GM19351 (cell line): ENCODE measurements around the gene CD4.

Experiments used
- ATAC-seq: cut with Tn5 transposase; IDR thresholded peaks from one replicate; pipeline ENCODE4 v1.9.1; 2021; ENCODE audit warnings: mild to moderate bottlenecking, moderate library complexity; ENCODE audit not compliant: unreplicated experiment

The CD4 gene

GRCh38 chr12:6777386-6777785 lies 11.9 kb upstream of the CD4 start:
- no peak for ATAC-seq

DNA sequence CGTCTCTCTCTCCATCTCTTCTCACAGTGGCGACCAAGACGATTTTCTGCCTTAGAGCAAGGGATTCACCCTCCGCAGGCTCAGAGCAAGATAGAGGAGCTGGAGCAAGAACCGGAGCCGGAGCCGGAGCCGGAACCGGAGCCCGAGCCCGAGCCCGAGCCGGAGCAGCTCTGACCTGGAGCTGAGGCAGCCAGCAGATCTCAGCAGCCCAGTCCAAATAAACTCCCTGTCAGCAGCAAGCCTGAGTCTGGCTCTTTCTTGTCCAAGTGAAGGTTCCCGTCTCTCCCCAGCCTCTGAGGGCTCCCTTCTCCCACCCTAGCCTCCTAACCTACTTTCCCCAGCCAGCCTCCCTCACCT lies 11.1 kb upstream of the CD4 start:
- no peak for ATAC-seq

GRCh38 chr12:6778574-6779550 lies 10.5 kb upstream of the CD4 start:
- peak; percentile 85 for ATAC-seq

- no peak for ATAC-seq
These were observed 9.5 kb upstream of the CD4 start for GRCh38 chr12:6779708-6780432.

GRCh38 chr12:6780573-6780972 lies 8.8 kb upstream of the CD4 start:
- ATAC-seq: no peak

DNA sequence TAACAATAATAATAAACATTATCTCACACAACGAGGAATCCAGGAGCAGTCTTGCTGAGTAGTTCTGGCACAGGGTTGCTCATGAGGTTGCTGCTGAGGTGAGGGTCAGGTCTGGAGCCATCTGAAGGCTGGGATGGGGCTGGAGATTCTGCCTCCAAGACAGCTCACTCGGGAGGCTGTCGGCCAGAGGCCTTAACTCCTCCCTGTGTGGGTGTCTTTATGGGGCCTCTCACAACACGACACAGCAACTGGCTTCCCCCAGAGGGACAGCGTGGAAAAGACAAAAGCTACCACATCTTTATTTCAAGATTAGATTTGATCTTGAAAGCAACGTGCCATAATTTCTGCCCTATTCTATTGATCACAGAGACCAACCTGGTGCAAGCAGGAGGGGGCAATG lies 7.2 kb upstream of the CD4 start:
- no peak for ATAC-seq

DNA sequence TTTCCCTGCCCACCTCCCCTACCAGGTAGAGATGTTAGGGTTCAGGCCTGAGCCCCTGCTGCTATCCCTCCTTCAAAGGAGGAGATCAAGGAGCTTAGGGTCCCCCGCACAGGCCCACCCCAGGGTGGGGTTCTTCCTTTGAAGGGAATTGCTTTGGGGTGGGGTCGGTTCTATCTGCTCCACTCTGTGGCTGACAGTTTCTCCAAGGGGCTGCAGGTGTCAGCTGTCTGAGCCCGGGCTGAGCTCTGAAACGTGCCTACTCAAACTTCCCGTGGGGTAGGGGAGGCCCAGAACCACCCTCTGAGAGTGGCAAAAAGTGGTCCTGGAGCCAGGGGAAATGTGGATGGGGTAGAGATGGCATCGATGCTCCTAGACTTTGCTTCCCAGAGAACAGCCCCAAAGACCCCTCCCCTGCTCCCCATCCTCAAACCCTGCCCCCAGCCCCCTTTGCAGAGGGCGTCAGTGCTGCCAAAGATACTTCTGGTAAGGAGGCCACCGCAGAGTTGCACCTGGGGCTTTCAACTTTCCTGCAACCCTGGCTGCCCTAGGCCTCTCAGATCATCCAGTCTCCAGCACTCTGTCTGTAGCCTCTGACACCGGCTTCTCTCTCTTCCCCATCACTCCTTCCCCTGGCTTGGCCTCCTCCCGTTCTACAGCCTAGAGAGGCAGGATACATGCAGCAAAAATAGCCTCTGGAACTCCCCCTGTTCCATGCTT lies 6.3 kb upstream of the CD4 start:
- no peak for ATAC-seq

DNA sequence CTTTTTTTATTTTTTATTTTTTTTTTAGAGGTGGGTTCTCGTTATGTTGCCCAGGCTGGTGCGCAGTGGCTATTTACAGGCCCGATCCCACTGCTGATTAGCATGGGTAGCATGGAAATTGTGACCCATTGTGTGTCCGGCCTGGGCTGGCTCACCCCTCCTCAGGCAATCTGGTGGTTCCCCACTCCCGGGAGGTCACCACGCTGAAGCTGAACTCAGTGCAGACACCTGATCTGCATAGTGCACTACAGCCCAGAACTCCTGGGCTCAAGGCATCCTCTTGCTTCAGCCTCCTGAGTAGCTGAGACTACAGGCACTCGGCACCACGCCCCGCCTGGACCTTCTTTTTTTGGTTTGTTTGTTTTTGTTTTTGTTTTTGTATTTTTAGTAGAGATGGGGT lies 5.5 kb upstream of the CD4 start:
- ATAC-seq: no peak

- no peak for ATAC-seq
These were observed 5.0 kb upstream of the CD4 start for GRCh38 chr12:6784296-6784695.

DNA sequence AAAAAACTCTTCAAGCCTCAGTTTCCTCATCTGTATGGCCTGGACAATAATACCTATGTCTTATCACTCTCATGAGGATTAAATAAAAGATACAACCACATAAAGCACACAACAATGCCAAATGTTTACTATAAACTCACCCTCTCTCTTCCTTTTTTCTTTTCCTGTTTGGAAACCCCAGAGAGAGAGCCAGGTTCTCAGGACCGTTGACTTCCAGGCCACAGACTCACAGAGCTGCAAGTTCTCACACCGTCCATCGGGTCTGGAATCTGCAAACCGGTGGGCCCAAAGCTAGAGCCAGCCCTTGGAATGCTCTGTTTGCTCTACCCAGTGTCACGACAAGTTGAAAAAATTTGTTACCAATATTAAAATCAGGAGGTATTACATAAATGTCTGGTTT lies 4.6 kb upstream of the CD4 start:
- ATAC-seq: no peak

DNA sequence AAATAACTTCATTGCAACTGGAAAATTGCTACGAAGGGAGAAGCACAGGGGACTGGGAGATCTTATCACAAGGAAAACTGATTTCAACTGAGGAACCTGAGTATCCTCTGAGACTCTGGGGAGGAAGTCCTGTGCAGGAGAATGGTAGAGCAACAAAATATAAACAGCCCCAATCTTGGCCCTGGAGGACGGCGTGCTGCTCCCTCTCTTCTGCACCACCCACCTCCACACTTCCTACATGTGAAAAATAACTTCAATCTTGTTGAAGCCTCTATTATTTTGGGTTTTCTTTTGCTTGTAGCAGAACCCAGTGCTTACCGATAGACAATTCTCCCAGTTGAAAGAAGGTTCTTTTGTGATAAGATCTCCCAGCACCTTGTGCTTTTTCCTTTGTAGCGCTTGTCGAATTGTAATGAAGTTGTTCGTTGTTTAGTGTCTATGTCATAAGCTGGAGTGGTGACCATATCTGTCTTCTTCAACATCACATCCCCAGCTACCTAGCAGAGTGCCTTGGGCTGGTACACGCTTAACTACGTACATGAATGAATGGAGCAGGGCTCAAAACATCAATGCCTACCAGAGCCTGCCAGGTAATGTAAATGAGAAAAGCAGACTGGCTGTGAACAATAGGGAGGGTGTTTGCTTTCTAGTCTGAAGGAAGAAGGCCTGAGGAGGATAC lies 2.8 kb upstream of the CD4 start:
- ATAC-seq: no peak

- no peak for ATAC-seq
These were observed 2.0 kb upstream of the CD4 start for GRCh38 chr12:6787309-6787708.

DNA sequence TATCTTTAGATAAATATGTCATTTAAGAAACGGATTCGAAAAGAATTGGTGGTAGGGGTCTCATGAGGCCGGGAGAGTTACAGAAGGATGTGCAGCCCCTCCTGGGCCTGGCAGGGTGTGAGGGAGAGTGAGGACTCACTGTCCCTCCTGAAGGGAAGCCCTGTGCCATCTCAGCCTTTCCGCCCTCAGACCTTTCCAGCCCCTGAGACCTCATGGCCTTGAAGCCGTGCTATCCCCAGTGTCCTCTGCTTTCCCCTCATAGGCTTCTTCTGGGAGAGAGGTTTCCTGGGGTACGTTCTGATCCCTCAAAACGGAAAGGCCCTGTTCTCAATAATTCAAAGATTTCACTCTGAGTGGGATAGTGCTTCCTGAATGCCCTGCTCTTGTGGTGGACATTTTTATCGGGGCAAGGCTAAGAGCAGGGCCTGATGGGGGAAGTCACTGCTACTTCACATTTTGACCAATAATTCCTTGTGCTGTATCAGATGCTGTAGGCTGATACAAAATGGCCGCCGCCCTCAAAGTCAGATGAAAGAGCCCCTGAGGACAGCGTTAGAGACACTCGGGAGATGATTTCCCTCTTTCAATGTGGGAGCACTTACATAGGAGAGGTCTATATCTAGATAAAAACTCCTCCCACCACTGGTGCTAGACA lies 1.3 kb downstream of the CD4 start:
- ATAC-seq: no peak

- no peak for ATAC-seq
These were observed 2.7 kb downstream of the CD4 start for GRCh38 chr12:6791931-6792520.

GRCh38 chr12:6792522-6793201 lies 3.3 kb downstream of the CD4 start:
- no peak for ATAC-seq

DNA sequence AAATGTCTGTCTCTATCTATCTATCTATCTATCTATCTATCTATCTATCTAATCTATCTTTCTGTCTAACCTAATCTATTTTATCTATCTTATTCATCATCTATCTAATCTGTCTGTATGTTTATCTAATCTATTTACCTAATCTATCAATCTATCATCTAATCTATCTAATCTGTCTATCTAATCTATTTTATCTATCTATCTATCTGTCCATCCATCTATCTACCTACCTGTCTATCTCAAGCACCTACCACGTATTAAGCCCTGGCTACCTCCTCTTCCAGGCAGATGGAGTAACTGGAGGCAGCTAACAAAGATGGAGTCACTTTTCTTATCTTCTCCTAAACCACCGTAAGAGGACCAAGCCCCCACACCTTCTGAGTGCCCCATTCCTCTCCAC lies 5.8 kb downstream of the CD4 start:
- ATAC-seq: no peak

GRCh38 chr12:6796576-6796975 lies 7.2 kb downstream of the CD4 start:
- ATAC-seq: no peak

DNA sequence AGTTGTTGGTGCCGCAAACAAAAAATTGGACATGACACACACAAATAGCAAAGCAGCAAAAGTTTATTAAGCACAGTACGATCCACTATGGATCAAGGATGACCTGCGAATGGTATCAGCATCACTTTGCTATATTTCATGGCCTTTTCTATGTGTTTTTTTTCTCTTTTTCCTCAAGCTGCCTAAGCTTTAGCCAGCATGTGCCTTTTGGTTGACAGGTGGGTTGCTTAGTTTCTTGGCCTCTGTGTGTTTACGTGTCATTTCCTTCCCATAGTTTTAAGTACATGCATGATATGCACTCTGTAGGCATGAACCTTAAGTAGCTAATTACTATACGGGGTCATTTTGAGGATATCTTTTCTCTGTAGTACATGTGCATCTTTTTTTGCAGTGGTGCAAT lies 9.8 kb downstream of the CD4 start:
- no peak for ATAC-seq

DNA sequence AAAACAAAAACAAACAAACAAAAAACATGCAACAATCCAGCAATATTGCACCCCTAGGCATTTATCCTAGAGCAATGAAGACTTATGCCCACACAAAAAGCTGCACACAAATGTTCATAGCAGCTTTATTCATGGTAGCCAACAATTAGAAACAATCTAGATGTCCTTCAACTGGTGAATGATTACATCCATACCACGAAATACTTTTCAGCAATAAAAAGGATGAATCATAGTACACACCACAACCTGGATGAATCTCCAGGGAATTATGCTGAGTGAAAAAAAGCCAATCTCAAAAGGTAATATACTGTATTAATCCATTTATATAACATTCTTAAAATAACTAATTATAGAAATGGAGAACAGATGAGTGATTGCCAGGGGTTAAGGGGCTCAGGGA lies 17.8 kb downstream of the CD4 start:
- no peak for ATAC-seq

- ATAC-seq: no peak
These were observed 19.7 kb downstream of the CD4 start for GRCh38 chr12:6809056-6809455.
